IPS DF 6.9 (cell line): ENCODE data around the gene RASGRP2.

Experiments used
- DNase-seq: peaks from one replicate; pipeline ENCODE4 v3.0.0-alpha.2; 2013; ENCODE audit warnings: low read depth, low spot score
- H3K27ac ChIP-seq: one replicate; pipeline ENCODE4 v1.5.1; 2013; ENCODE audit warnings: low read length, control low read depth
- H3K27me3 ChIP-seq: 2 replicates; pipeline ENCODE4 v1.6.1; 2013; ENCODE audit warnings: mild to moderate bottlenecking, low read length; ENCODE audit not compliant: control insufficient read depth, insufficient read depth
- H3K36me3 ChIP-seq: 2 replicates; pipeline ENCODE4 v1.6.1; 2013; ENCODE audit warnings: low read length; ENCODE audit not compliant: control insufficient read depth, insufficient read depth
- H3K4me1 ChIP-seq: 2 replicates; pipeline ENCODE4 v1.6.1; 2013; ENCODE audit warnings: low read length; ENCODE audit not compliant: control insufficient read depth, insufficient read depth
- H3K4me3 ChIP-seq: 2 replicates; pipeline ENCODE4 v1.5.1; 2013; ENCODE audit warnings: mild to moderate bottlenecking, low read length
- H3K9me3 ChIP-seq: 2 replicates; pipeline ENCODE4 v1.6.1; 2013; ENCODE audit warnings: low read length, inconsistent platforms; ENCODE audit not compliant: control insufficient read depth, insufficient read depth
- WGBS: extraction: QIAGEN DNeasy Blood & Tissue Kit; methylation state at CpG from one replicate; pipeline ENCODE4 v1.1.7; 2013; ENCODE audit warnings: mixed read lengths, missing lambda C conversion rate; ENCODE audit not compliant: insufficient read length, insufficient coverage; 5-methylcytosine and 5-hydroxymethylcytosine counted together

Gene RASGRP2

GRCh38 chr11:64735725-64736259, 8.2 kb downstream of the RASGRP2 start:
- H3K27ac ChIP-seq = no peak overlapping the region
- no peaks in the 10 kb centered on the region for H3K27me3 ChIP-seq
- no peak overlapping the region for H3K4me3 ChIP-seq
- H3K36me3 ChIP-seq = 0 out of 2 replicates have a peak, but pooled peaks cover 5% of the 10 kb centered on the region
- whole genome bisulfite sequencing = no CpG with 5 or more reads among the region's 9 CpGs
- H3K4me1 ChIP-seq = peaks cover 11% of the 10 kb centered on the region
- DNase-seq = no peak
- no peaks in the 10 kb centered on the region for H3K9me3 ChIP-seq

GRCh38 chr11:64734811-64735724, 8.9 kb downstream of the RASGRP2 start:
- Histone ChIP-seq H3K27me3 (no peaks in the 10 kb centered on the region), H3K4me1 (peaks cover 9% of the 10 kb centered on the region), H3K27ac (no peak overlapping the region), H3K36me3 (0 out of 2 replicates have a peak, but pooled peaks cover 5% of the 10 kb centered on the region), H3K9me3 (no peaks in the 10 kb centered on the region), H3K4me3 (no peak overlapping the region)
- DNase-seq = no peak
- WGBS = no CpG with 5 or more reads among the region's 23 CpGs

- Histone ChIP-seq H3K36me3 (0 out of 2 replicates have a peak, but pooled peaks cover 5% of the 10 kb centered on the region), H3K27ac (no peak overlapping the region), H3K4me1 (peaks cover 1% of the 10 kb centered on the region; the same call in 1 of the 2 replicates), H3K9me3 (no peaks in the 10 kb centered on the region), H3K27me3 (no peaks in the 10 kb centered on the region), H3K4me3 (no peak overlapping the region)
- no peak for DNase-seq
- WGBS = no CpG with 5 or more reads among the region's 3 CpGs
Measured at GRCh38 chr11:64731601-64732000, 12.3 kb downstream of the RASGRP2 start.

- H3K27ac ChIP-seq = no peak overlapping the region
- no peak overlapping the region for H3K4me3 ChIP-seq
- peaks cover 12% of the 10 kb centered on the region for H3K4me1 ChIP-seq
- no peak for DNase-seq
- H3K36me3 ChIP-seq = 0 out of 2 replicates have a peak, but pooled peaks cover under 1% of the 10 kb centered on the region
- H3K27me3 ChIP-seq = no peaks in the 10 kb centered on the region
- no peaks in the 10 kb centered on the region for H3K9me3 ChIP-seq
- whole genome bisulfite sequencing = no CpG with 5 or more reads among the region's 21 CpGs
Measured at GRCh38 chr11:64729851-64730382, 14.0 kb downstream of the RASGRP2 start.

GRCh38 chr11:64728757-64729365, 15.1 kb downstream of the RASGRP2 start:
- peaks cover 15% of the 10 kb centered on the region for H3K4me1 ChIP-seq
- H3K27ac ChIP-seq = no peak overlapping the region
- H3K36me3 ChIP-seq = no peaks in the 10 kb centered on the region
- no CpG with 5 or more reads among the region's 11 CpGs for whole genome bisulfite sequencing
- H3K4me3 ChIP-seq = no peak overlapping the region
- no peak for DNase-seq
- no peaks in the 10 kb centered on the region for H3K27me3 ChIP-seq
- no peaks in the 10 kb centered on the region for H3K9me3 ChIP-seq

GRCh38 chr11:64726867-64727530, 16.9 kb downstream of the RASGRP2 start:
- no peak overlapping the region for H3K27ac ChIP-seq

GRCh38 chr11:64726211-64726641, 17.7 kb downstream of the RASGRP2 start:
- Histone ChIP-seq H3K4me3 (no peak overlapping the region), H3K36me3 (no peaks in the 10 kb centered on the region), H3K4me1 (peaks cover 17% of the 10 kb centered on the region), H3K9me3 (no peaks in the 10 kb centered on the region), H3K27ac (no peak overlapping the region), H3K27me3 (peaks cover 7% of the 10 kb centered on the region; the same call in 1 of the 2 replicates)
- DNase-seq = no peak
- no CpG with 5 or more reads among the region's 9 CpGs for WGBS

More at GRCh38 chr11:64726867-64727530, 16.9 kb downstream of the RASGRP2 start:
- Histone ChIP-seq H3K4me1 (peaks cover 17% of the 10 kb centered on the region), H3K9me3 (no peaks in the 10 kb centered on the region), H3K36me3 (no peaks in the 10 kb centered on the region), H3K4me3 (no peak overlapping the region), H3K27me3 (peaks cover 4% of the 10 kb centered on the region; the same call in 1 of the 2 replicates)
- no peak for DNase-seq
- no CpG with 5 or more reads among the region's 7 CpGs for WGBS

- WGBS = no CpG with 5 or more reads among the region's 7 CpGs
- H3K27me3 ChIP-seq = peaks cover 7% of the 10 kb centered on the region; the same call in 1 of the 2 replicates
Measured at GRCh38 chr11:64724863-64725532, 18.9 kb downstream of the RASGRP2 start.

GRCh38 chr11:64723907-64724862, 19.8 kb downstream of the RASGRP2 start:
- no CpG with 5 or more reads among the region's 9 CpGs for WGBS
- Histone ChIP-seq H3K27me3 (peaks cover 7% of the 10 kb centered on the region; the same call in 1 of the 2 replicates), H3K4me3 (no peak overlapping the region), H3K4me1 (peaks cover 17% of the 10 kb centered on the region), H3K9me3 (no peaks in the 10 kb centered on the region), H3K36me3 (no peaks in the 10 kb centered on the region), H3K27ac (no peak overlapping the region)
- DNase-seq = no peak

More at GRCh38 chr11:64724863-64725532, 18.9 kb downstream of the RASGRP2 start:
- Histone ChIP-seq H3K4me3 (no peak overlapping the region), H3K9me3 (no peaks in the 10 kb centered on the region), H3K4me1 (peaks cover 17% of the 10 kb centered on the region), H3K36me3 (no peaks in the 10 kb centered on the region), H3K27ac (no peak overlapping the region)
- no peak for DNase-seq
